Measurements from ENCODE around the gene ERICH4. TPM values are rescaled to one million over a fixed set of nuclear protein-coding genes. Genes with fewer than 3 reads are reported as not detected.
"Not testable (repeated sequence)": the region's sequence is repeated elsewhere in the genome, so short reads cannot be mapped to it uniquely, and the experiment has no call there.

The ERICH4 gene
- total and polyA plus RNA-seq, 7 experiments from 2014 or later, result not detected

DNA sequence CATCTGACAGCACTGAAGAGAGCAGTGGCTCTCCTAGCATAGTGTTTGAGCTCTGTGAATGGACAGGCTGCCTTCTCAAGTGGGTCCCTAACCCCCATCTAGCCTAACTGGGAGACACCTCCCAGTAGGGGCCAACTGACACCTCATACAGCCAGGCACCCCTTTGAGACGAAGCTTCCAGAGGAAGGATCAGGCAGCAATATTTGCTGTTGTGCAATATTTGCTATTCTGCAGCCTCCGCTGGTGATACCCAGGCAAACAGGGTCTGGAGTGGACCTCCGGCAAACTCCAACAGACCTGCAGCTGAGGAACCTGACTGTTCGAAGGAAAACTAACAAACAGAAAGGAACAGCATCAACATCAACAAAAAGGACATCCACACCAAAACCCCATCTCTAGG lies 44.0 kb downstream of the ERICH4 start:
- H3K4me3 ChIP-seq (ENCODE audit: low read length); H3K4me1 ChIP-seq (ENCODE audit: control insufficient read depth in 2 of 2, insufficient read depth in 2 of 2, low read length in 2 of 2); H3K36me3 Mint-ChIP-seq; DNase-seq; H3K27ac Mint-ChIP-seq; H3K9me3 ChIP-seq (ENCODE audit: control insufficient read depth in 2 of 3, low read length in 3 of 3); H3K27me3 ChIP-seq (ENCODE audit: control insufficient read depth in 2 of 2, insufficient read depth in 2 of 2, low read length in 2 of 2); H3K36me3 ChIP-seq (ENCODE audit: control insufficient read depth in 2 of 3, insufficient read depth in 3 of 3, low read length in 3 of 3); H3K4me1 Mint-ChIP-seq; H3K27ac ChIP-seq (ENCODE audit: low read depth, low read length); ATAC-seq; intact Hi-C loops (cut with micrococcal nuclease); POLR2A ChIA-PET; H3K4me3 Mint-ChIP-seq: not testable (repeated sequence)
- H3K27me3 Mint-ChIP-seq, result peaks cover 31 to 47% (median 45%) of the 10 kb centered on the region in 5 donors
- H3K9me3 Mint-ChIP-seq, result peaks cover 0 to 23% (median 6%) of the 10 kb centered on the region in 11 donors
- CTCF ChIA-PET, result interaction anchor here (1.2 kb wide), 1 partner anchor 266 kb away, joined by 3 read pairs; no protein-coding TSS in a partner anchor

DNA sequence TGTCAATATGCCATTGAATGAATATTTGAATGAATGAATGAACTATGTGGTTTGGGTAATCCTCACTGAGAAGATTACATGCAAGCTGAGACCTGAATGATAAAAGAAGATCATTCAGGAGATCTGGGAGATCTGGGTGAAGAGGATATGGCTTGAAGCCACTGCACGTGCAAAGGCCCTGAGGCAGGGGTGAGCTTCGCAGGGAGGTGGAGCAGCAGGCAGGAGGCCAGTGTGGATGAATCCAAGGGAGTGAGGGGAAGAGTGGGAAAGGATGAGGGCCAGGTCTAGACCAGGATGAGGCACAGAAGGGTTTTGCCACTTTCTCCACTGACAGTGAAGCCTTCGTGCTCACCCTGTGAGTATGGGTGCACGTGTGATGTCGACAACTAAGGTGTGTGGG lies 49.9 kb downstream of the ERICH4 start:
- Mint-ChIP-seq H3K9me3 (peaks cover 0 to 5% (median 2%) of the 10 kb centered on the region in 11 donors), H3K27ac (no peak overlapping the region), H3K4me3 (no peak overlapping the region), H3K27me3 (peaks cover under 1 to 25% (median 4%) of the 10 kb centered on the region in 5 donors), H3K36me3 (no peaks in the 10 kb centered on the region), H3K4me1 (no peaks in the 10 kb centered on the region)
- Histone ChIP-seq H3K27ac (ENCODE audit: low read depth, low read length) (no peak overlapping the region), H3K9me3 (ENCODE audit: control insufficient read depth in 2 of 3, low read length in 3 of 3) (no peaks in the 10 kb centered on the region), H3K27me3 (ENCODE audit: control insufficient read depth in 2 of 2, insufficient read depth in 2 of 2, low read length in 2 of 2) (no peaks in the 10 kb centered on the region), H3K36me3 (ENCODE audit: control insufficient read depth in 2 of 3, insufficient read depth in 3 of 3, low read length in 3 of 3) (no peaks in the 10 kb centered on the region), H3K4me3 (ENCODE audit: low read length) (no peak overlapping the region), H3K4me1 (ENCODE audit: control insufficient read depth in 2 of 2, insufficient read depth in 2 of 2, low read length in 2 of 2) (no peaks in the 10 kb centered on the region)
- ChIA-PET CTCF (no interaction called here), POLR2A (no interaction called here)
- DNase-seq, result no peak
- intact Hi-C loops (cut with micrococcal nuclease), result no loop called here
- no peak for ATAC-seq

Other genes starting within 250 kb of the ERICH4 start
- 1 to 10 TPM in 2 of 5 experiments, under 1 TPM in 3; 0.24 to 4.1 (median 0.74) TPM for gene CYP2S1, start 249.9 kb upstream of the ERICH4 start, total RNA-seq
- not detected for gene CYP2S1, start 249.9 kb upstream of the ERICH4 start, polyA plus RNA-seq
- gene AXL, start 223.9 kb upstream of the ERICH4 start, total RNA-seq, result under 1 TPM in 4 of 5 experiments, not detected in 1; 0.12 to 0.54 (median 0.35) TPM
- under 1 TPM; 0.16 to 0.19 TPM for gene AXL, start 223.9 kb upstream of the ERICH4 start, polyA plus RNA-seq
- gene HNRNPUL1, start 178.8 kb upstream of the ERICH4 start, total RNA-seq, result 100 to 1,000 TPM; 253 to 319 (median 280) TPM
- gene HNRNPUL1, start 178.8 kb upstream of the ERICH4 start, polyA plus RNA-seq, result 10 to 100 TPM; 51.4 to 81.6 TPM
- 10 to 100 TPM; 35.9 to 56.5 (median 49.1) TPM for gene CCDC97, start 133.0 kb upstream of the ERICH4 start, total RNA-seq
- gene CCDC97, start 133.0 kb upstream of the ERICH4 start, polyA plus RNA-seq, result 10 to 100 TPM; 22.3 to 27.6 TPM
- gene TGFB1, start 89.2 kb upstream of the ERICH4 start, total RNA-seq, result 100 to 1,000 TPM in 3 of 5 experiments, 10 to 100 TPM in 2; 91.2 to 322 (median 185) TPM
- 10 to 100 TPM; 31.4 to 62.3 TPM for gene TGFB1, start 89.2 kb upstream of the ERICH4 start, polyA plus RNA-seq
- gene B9D2, start 79.0 kb upstream of the ERICH4 start, total RNA-seq, result 10 to 100 TPM; 11.6 to 38.9 (median 12.5) TPM
- 10 to 100 TPM; 18.0 to 20.5 TPM for gene B9D2, start 79.0 kb upstream of the ERICH4 start, polyA plus RNA-seq
- gene TMEM91, start 66.6 kb upstream of the ERICH4 start, total RNA-seq, result 10 to 100 TPM in 4 of 5 experiments, 1 to 10 TPM in 1; 8.2 to 18.1 (median 16.0) TPM
- gene TMEM91, start 66.6 kb upstream of the ERICH4 start, polyA plus RNA-seq, result 1 to 10 TPM; 5.2 to 8.6 TPM
- gene EXOSC5, start 45.8 kb upstream of the ERICH4 start, total RNA-seq, result 10 to 100 TPM; 15.0 to 37.5 (median 20.6) TPM
- 10 to 100 TPM; 76.0 to 84.8 TPM for gene EXOSC5, start 45.8 kb upstream of the ERICH4 start, polyA plus RNA-seq
- 10 to 100 TPM; 19.4 to 25.0 (median 20.5) TPM for gene BCKDHA, start 45.3 kb upstream of the ERICH4 start, total RNA-seq
- gene BCKDHA, start 45.3 kb upstream of the ERICH4 start, polyA plus RNA-seq, result 10 to 100 TPM; 45.1 to 55.9 TPM
- 1 to 10 TPM in 3 of 5 experiments, under 1 TPM in 2; 0.32 to 5.3 (median 1.1) TPM for gene B3GNT8, start 15.8 kb upstream of the ERICH4 start, total RNA-seq
- under 1 TPM; 0.19 to 0.37 TPM for gene B3GNT8, start 15.8 kb upstream of the ERICH4 start, polyA plus RNA-seq
- 10 to 100 TPM; 22.2 to 44.4 (median 26.2) TPM for gene DMAC2, start 3.2 kb upstream of the ERICH4 start, total RNA-seq
- gene DMAC2, start 3.2 kb upstream of the ERICH4 start, polyA plus RNA-seq, result 10 to 100 TPM; 53.2 to 53.7 TPM
- gene CEACAM21, start 133.0 kb downstream of the ERICH4 start, total RNA-seq, result 10 to 100 TPM; 40.1 to 64.5 (median 50.0) TPM
- gene CEACAM21, start 133.0 kb downstream of the ERICH4 start, polyA plus RNA-seq, result 10 to 100 TPM; 27.7 to 43.6 TPM
- 1 to 10 TPM in 2 of 5 experiments, under 1 TPM in 1, not detected in 2; 0.60 to 1.5 (median 1.1) TPM for gene CEACAM4, start 183.9 kb downstream of the ERICH4 start, total RNA-seq
- gene CEACAM4, start 183.9 kb downstream of the ERICH4 start, polyA plus RNA-seq, result not detected
- gene CEACAM7, start 245.1 kb downstream of the ERICH4 start, total RNA-seq, result not detected
- not detected for gene CEACAM7, start 245.1 kb downstream of the ERICH4 start, polyA plus RNA-seq

All from naive thymus-derived CD4-positive, alpha-beta T cell (primary cell).